Vagina (tissue), 2 donors: ENCODE results near the gene EPC1.

Experiments used
- CTCF ChIP-seq, 3 experiments: fragments of 450-650 bp in 2 of 3; fragments of 200-600 bp in 1 of 3; sonication (generic) in 1 of 3; IDR thresholded peaks; one replicate each; pipeline ENCODE4 v1.5.1; 2017 to 2019; ENCODE audit warnings: antibody characterized with exemption in 3 of 3, mild to moderate bottlenecking in 2 of 3, moderate library complexity in 2 of 3
- POLR2A ChIP-seq, 2 donors: fragments of 450-650 bp; IDR thresholded peaks; one replicate each; pipeline ENCODE4 v1.6.1; 2017; ENCODE audit warnings: antibody characterized with exemption in 2 of 2, mild to moderate bottlenecking in 2 of 2, moderate library complexity in 2 of 2
- POLR2AphosphoS5 ChIP-seq, 2 donors: sonication (generic); formaldehyde crosslinking; IDR thresholded peaks; one replicate each; pipeline ENCODE4 v1.9.0; 2017; ENCODE audit warnings: antibody characterized with exemption in 2 of 2, mild to moderate bottlenecking in 2 of 2, low read depth in 1 of 2; ENCODE audit not compliant: insufficient read depth in 1 of 2

GRCh38 chr10:32333849-32334248 lies 13.1 kb downstream of the EPC1 start:
- TF ChIP-seq POLR2A (IDR thresholded peaks at IDR 0.05) (no peak), CTCF (IDR thresholded peaks at IDR 0.05) (no peak), POLR2AphosphoS5 (IDR thresholded peaks at IDR 0.05; ENCODE audit: insufficient read depth in 1 of 2, low read depth in 1 of 2) (no peak)
